SK-N-SH treated with all-trans-retinoic acid at 6 μM for 48 hours (cell line): ENCODE results near the gene FUT3.
"Not testable (repeated sequence)": the region's sequence is repeated elsewhere in the genome, so short reads cannot be mapped to it uniquely, and the experiment has no call there.

ENCODE experiments used
- ATAC-seq: fragments of 200-7000 bp; cut with Tn5 transposase; 3 replicates; pipeline ENCODE4 v1.9.1; 2020; ENCODE audit warnings: mild to moderate bottlenecking, moderate library complexity
- ARNTL ChIP-seq: fragments of 450-650 bp; formaldehyde crosslinking; IDR thresholded peaks from 2 replicates; pipeline ENCODE4 v1.5.0; 2020; ENCODE audit warnings: low read depth, mild to moderate bottlenecking, moderate library complexity, borderline replicate concordance
- CSDC2 ChIP-seq: fragments of 250-450 bp; sonication (Bioruptor Pico); IDR thresholded peaks from 2 replicates; pipeline ENCODE4 v1.5.0; 2020; ENCODE audit warnings: mild to moderate bottlenecking, moderate library complexity
- ESRRG ChIP-seq: fragments of 250-450 bp; sonication (Bioruptor Pico); IDR thresholded peaks from 2 replicates; pipeline ENCODE4 v1.6.1; 2021; ENCODE audit warnings: mild to moderate bottlenecking
- GLIS3 ChIP-seq: fragments of 250-450 bp; sonication (Bioruptor Pico); IDR thresholded peaks from 2 replicates; pipeline ENCODE4 v1.5.0; 2020; ENCODE audit warnings: mild to moderate bottlenecking, moderate library complexity
- PPARA ChIP-seq: fragments of 250-450 bp; sonication (Bioruptor Pico); IDR thresholded peaks from 2 replicates; pipeline ENCODE4 v1.5.0; 2020; ENCODE audit warnings: mild to moderate bottlenecking, borderline replicate concordance
- SNAI2 ChIP-seq: fragments of 250-450 bp; sonication (Bioruptor Pico); IDR thresholded peaks from 2 replicates; pipeline ENCODE4 v1.5.0; 2020; ENCODE audit warnings: mild to moderate bottlenecking, moderate library complexity
- TCF4 ChIP-seq: fragments of 250-450 bp; sonication (Bioruptor Pico); IDR thresholded peaks from 2 replicates; pipeline ENCODE4 v1.8.0; 2021; ENCODE audit warnings: mild to moderate bottlenecking, moderate library complexity, borderline replicate concordance
- TOX ChIP-seq: fragments of 250-450 bp; sonication (Bioruptor Pico); IDR thresholded peaks from 2 replicates; pipeline ENCODE4 v1.8.0; 2021; ENCODE audit warnings: mild to moderate bottlenecking, moderate library complexity, borderline replicate concordance
- ZC3H10 ChIP-seq: fragments of 250-450 bp; sonication (Bioruptor Pico); IDR thresholded peaks from 2 replicates; pipeline ENCODE4 v1.5.1; 2021; ENCODE audit warnings: mild to moderate bottlenecking, moderate library complexity
- ZFP30 ChIP-seq: fragments of 450-650 bp; formaldehyde crosslinking; IDR thresholded peaks from 2 replicates; pipeline ENCODE4 v1.5.0; 2022; ENCODE audit warnings: mild to moderate bottlenecking, moderate library complexity
- ZNF565 ChIP-seq: fragments of 450-650 bp; formaldehyde crosslinking; conservative IDR thresholded peaks from 2 replicates; pipeline ENCODE4 v1.5.0; 2020; ENCODE audit warnings: low read depth, mild to moderate bottlenecking, moderate library complexity
- ZNF70 ChIP-seq: fragments of 450-650 bp; formaldehyde crosslinking; IDR thresholded peaks from 2 replicates; pipeline ENCODE4 v1.5.0; 2020; ENCODE audit warnings: mild to moderate bottlenecking, moderate library complexity
- ZNF8 ChIP-seq: fragments of 450-650 bp; formaldehyde crosslinking; IDR thresholded peaks from 2 replicates; pipeline ENCODE4 v1.5.0; 2020; ENCODE audit warnings: mild to moderate bottlenecking, moderate library complexity
- TF ChIP-seq, protein P1 (sequence below): fragments of 250-450 bp; sonication (Bioruptor Pico); IDR thresholded peaks from 2 replicates; pipeline ENCODE4 v1.5.1; 2021; ENCODE audit warnings: mild to moderate bottlenecking, moderate library complexity
- TF ChIP-seq, protein P2 (sequence below): fragments of 250-450 bp; sonication (Bioruptor Pico); IDR thresholded peaks from 2 replicates; pipeline ENCODE4 v1.8.0; 2020; ENCODE audit warnings: mild to moderate bottlenecking, moderate library complexity, borderline replicate concordance
- TF ChIP-seq, protein P3 (sequence below): fragments of 250-450 bp; sonication (Bioruptor Pico); IDR thresholded peaks from 2 replicates; pipeline ENCODE4 v1.8.0; 2021; ENCODE audit warnings: low read depth, mild to moderate bottlenecking, moderate library complexity, borderline replicate concordance
- TF ChIP-seq, protein P4 (sequence below): fragments of 250-450 bp; sonication (Bioruptor Pico); IDR thresholded peaks from 2 replicates; pipeline ENCODE4 v1.5.0; 2020; ENCODE audit warnings: mild to moderate bottlenecking, moderate library complexity
- TF ChIP-seq, protein P5 (sequence below): fragments of 250-450 bp; sonication (Bioruptor Pico); IDR thresholded peaks from 2 replicates; pipeline ENCODE4 v1.5.1; 2020; ENCODE audit warnings: low read depth, mild to moderate bottlenecking, moderate library complexity

FUT3 gene

DNA sequence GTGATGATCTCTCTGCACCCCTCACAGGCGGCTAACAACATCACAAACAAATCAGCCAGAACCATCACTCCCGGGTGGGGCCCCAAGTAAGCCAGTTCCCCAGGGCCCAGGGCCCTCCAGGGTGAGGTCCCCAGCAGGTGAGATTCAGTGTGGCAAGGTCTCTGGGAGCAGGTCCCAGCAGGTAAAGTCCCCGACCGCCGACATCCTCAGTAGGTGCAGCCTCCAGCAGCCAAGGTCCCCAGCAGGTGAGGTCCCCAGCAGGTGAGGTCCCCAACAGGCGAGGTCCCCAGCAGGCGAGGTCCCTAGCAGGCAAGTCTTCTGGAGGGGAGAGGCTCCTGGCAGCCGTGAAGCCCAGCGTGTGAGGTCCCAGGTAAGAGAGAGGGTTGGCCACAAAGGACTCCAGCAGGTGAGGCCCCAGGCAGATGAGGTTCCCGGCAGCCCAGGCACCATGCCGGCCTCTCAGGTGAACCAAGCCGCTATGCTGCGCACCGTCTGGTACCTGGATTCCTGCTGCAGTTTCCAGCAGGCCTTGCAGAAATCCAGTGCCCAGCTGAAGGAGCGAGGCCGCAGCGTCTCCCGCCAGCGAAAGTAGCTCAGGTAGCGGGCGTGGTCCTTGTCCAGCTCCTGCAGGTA, 7.8 kb downstream of the FUT3 start (continued):
- TF ChIP-seq, protein P1, sequence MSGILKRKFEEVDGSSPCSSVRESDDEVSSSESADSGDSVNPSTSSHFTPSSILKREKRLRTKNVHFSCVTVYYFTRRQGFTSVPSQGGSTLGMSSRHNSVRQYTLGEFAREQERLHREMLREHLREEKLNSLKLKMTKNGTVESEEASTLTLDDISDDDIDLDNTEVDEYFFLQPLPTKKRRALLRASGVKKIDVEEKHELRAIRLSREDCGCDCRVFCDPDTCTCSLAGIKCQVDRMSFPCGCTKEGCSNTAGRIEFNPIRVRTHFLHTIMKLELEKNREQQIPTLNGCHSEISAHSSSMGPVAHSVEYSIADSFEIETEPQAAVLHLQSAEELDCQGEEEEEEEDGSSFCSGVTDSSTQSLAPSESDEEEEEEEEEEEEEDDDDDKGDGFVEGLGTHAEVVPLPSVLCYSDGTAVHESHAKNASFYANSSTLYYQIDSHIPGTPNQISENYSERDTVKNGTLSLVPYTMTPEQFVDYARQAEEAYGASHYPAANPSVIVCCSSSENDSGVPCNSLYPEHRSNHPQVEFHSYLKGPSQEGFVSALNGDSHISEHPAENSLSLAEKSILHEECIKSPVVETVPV (CRISPR knock-in tag), result no peak
- no peak for TF ChIP-seq PPARA
- no peak for TF ChIP-seq TOX (CRISPR knock-in tag)

DNA sequence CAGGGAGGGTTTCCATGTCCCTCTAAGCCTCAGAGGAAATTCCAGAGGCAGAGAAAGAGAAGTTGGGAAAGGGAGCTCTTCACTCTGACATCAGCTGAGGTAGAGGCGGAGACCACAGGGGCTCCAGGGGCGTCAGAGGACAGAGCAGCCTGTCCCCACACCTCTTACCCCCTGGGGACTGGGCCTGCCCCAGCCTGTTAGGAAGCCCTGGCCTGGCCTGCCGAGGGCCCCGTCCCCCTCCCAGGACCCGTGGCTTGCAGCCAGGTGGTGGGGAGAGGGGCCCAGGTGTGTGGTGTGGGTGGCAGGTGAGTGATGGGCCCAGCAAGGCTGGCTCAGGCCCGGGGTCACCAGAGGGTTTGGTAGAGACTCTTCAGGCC, 9.5 kb downstream of the FUT3 start:
- ATAC-seq, result not testable (repeated sequence)

DNA sequence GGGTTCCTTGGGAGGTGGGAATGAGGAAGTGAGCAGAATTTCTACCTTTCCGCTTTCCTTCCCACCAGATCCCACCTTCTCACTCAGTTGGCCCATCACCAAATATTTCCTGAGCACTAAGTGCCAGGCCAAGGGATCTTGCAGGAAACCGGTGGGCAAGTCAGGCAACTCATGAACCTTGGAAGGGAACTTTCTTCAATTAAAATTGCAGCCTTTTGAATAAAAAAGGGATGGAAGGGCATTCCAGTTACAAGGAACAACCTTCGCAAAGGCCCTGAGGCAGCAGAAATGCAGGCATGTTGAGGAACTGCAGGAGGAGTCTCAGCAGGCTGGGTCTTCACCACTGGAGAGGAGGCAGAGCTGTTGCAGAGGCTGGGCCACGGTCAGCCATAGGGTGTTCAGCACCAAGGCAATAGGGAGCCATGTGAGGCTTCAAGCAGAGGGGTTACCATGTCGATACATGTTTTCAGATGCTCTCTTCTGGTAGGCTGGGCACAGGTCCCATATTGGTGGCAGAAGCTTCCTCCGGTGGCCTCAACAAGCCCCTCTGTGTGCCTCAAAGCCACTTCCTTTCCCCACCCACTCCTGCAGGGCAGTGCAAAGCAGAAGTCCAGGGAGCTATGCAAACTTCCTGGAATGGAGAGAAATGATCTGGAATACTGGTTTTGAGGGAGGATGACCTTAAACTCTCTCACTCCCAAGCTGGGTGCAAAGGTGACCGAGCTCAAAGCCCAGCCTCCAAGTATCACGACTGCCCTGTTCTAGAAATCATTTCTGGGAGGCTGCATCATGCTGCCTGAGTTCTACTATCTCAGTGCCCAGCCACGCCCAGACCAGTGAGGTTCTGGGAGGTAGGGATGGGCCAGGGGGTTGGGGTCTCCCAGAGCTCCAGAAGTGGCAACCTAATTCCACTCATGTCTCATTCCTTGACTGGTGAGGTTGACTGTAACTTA, 11.9 kb downstream of the FUT3 start, which contains the start of gene FUT6:
FUT6 (minus strand) TSS at position 638 of the 953 bp plus-strand sequence. CDS start 7,135 bp downstream, outside the sequence.
- TF ChIP-seq TCF4, result no peak
- TF ChIP-seq ZNF70 (CRISPR knock-in tag), result no peak
- no peak for TF ChIP-seq SNAI2 (CRISPR knock-in tag)
- TF ChIP-seq ZNF8, result no peak
- no peak for TF ChIP-seq TOX (CRISPR knock-in tag)
- TF ChIP-seq ZC3H10 (CRISPR knock-in tag), result no peak
- TF ChIP-seq, protein P2, sequence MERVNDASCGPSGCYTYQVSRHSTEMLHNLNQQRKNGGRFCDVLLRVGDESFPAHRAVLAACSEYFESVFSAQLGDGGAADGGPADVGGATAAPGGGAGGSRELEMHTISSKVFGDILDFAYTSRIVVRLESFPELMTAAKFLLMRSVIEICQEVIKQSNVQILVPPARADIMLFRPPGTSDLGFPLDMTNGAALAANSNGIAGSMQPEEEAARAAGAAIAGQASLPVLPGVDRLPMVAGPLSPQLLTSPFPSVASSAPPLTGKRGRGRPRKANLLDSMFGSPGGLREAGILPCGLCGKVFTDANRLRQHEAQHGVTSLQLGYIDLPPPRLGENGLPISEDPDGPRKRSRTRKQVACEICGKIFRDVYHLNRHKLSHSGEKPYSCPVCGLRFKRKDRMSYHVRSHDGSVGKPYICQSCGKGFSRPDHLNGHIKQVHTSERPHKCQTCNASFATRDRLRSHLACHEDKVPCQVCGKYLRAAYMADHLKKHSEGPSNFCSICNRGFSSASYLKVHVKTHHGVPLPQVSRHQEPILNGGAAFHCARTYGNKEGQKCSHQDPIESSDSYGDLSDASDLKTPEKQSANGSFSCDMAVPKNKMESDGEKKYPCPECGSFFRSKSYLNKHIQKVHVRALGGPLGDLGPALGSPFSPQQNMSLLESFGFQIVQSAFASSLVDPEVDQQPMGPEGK (CRISPR knock-in tag), result no peak
- TF ChIP-seq PPARA, result no peak
- TF ChIP-seq, protein P3, sequence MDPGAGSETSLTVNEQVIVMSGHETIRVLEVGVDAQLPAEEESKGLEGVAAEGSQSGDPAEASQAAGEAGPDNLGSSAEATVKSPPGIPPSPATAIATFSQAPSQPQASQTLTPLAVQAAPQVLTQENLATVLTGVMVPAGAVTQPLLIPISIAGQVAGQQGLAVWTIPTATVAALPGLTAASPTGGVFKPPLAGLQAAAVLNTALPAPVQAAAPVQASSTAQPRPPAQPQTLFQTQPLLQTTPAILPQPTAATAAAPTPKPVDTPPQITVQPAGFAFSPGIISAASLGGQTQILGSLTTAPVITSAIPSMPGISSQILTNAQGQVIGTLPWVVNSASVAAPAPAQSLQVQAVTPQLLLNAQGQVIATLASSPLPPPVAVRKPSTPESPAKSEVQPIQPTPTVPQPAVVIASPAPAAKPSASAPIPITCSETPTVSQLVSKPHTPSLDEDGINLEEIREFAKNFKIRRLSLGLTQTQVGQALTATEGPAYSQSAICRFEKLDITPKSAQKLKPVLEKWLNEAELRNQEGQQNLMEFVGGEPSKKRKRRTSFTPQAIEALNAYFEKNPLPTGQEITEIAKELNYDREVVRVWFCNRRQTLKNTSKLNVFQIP (CRISPR knock-in tag), result no peak
- TF ChIP-seq ARNTL (CRISPR knock-in tag), result no peak
- TF ChIP-seq, protein P1 (CRISPR knock-in tag), result no peak
- TF ChIP-seq, protein P4, sequence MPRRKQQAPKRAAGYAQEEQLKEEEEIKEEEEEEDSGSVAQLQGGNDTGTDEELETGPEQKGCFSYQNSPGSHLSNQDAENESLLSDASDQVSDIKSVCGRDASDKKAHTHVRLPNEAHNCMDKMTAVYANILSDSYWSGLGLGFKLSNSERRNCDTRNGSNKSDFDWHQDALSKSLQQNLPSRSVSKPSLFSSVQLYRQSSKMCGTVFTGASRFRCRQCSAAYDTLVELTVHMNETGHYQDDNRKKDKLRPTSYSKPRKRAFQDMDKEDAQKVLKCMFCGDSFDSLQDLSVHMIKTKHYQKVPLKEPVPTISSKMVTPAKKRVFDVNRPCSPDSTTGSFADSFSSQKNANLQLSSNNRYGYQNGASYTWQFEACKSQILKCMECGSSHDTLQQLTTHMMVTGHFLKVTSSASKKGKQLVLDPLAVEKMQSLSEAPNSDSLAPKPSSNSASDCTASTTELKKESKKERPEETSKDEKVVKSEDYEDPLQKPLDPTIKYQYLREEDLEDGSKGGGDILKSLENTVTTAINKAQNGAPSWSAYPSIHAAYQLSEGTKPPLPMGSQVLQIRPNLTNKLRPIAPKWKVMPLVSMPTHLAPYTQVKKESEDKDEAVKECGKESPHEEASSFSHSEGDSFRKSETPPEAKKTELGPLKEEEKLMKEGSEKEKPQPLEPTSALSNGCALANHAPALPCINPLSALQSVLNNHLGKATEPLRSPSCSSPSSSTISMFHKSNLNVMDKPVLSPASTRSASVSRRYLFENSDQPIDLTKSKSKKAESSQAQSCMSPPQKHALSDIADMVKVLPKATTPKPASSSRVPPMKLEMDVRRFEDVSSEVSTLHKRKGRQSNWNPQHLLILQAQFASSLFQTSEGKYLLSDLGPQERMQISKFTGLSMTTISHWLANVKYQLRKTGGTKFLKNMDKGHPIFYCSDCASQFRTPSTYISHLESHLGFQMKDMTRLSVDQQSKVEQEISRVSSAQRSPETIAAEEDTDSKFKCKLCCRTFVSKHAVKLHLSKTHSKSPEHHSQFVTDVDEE, result no peak
- TF ChIP-seq ZNF565 (CRISPR knock-in tag), result no peak
- TF ChIP-seq ESRRG, result no peak
- no peak for TF ChIP-seq CSDC2 (CRISPR knock-in tag)
- ATAC-seq, result no peak

DNA sequence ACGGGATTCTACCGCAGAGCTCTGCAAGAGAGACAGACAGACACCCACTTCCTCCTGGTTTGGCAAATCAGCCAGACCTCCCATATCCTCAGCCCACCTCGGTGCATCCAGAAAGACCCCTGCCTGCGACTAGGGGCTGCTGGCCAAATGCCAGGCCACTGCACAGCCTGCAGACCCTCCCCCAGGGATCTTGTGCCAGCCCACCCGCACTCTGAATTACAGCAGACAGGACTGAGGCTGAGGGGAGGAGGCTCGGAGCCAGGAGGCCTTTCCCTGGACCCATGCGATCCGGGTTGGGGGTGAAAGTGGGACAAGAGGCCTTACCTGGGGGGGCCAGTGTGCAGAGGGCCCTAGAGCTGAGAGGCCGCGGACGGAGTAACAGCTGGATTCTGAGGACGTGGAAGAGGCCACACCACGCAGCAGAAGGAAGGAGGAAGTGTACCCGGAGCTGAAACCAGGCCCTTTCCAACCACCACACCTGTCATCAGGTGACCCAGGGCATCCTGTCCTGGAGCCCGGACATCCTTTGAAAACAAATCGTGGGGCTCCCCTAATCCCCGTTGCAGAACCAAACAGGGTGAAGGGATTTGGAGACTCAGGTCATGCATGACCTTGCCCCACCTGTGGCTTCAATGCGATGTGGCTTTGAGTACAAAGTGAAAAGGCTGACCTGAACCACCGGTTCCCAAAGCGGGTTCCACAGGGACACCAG, 12.7 kb downstream of the FUT3 start:
- ATAC-seq, result no peak
- TF ChIP-seq, protein P5, sequence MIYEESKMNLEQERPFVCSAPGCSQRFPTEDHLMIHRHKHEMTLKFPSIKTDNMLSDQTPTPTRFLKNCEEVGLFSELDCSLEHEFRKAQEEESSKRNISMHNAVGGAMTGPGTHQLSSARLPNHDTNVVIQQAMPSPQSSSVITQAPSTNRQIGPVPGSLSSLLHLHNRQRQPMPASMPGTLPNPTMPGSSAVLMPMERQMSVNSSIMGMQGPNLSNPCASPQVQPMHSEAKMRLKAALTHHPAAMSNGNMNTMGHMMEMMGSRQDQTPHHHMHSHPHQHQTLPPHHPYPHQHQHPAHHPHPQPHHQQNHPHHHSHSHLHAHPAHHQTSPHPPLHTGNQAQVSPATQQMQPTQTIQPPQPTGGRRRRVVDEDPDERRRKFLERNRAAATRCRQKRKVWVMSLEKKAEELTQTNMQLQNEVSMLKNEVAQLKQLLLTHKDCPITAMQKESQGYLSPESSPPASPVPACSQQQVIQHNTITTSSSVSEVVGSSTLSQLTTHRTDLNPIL (CRISPR knock-in tag), result no peak
- TF ChIP-seq CSDC2 (CRISPR knock-in tag), result no peak
- no peak for TF ChIP-seq GLIS3 (CRISPR knock-in tag)
- no peak for TF ChIP-seq ZFP30 (CRISPR knock-in tag)
- no peak for TF ChIP-seq ZNF8
- TF ChIP-seq ESRRG, result no peak
- TF ChIP-seq ZNF565 (CRISPR knock-in tag), result no peak
- TF ChIP-seq ARNTL (CRISPR knock-in tag), result no peak
- TF ChIP-seq, protein P1 (CRISPR knock-in tag), result no peak
- TF ChIP-seq PPARA, result no peak
